ENCODE data around the gene TRAF3.

The TRAF3 gene

GRCh38 chr14:102911541-102911951 is 134.3 kb downstream of the TRAF3 start:
- DNase-seq, result no peak

GRCh38 chr14:102911991-102912761 is 134.9 kb downstream of the TRAF3 start:
- DNase-seq, result no peak

- DNase-seq, result no peak
Observed at GRCh38 chr14:102913341-102914211, 136.3 kb downstream of the TRAF3 start.

GRCh38 chr14:102914474-102915291 is 137.4 kb downstream of the TRAF3 start:
- no peak for DNase-seq

- DNase-seq, result no peak
Observed at GRCh38 chr14:102915292-102916110, 138.3 kb downstream of the TRAF3 start.

- DNase-seq, result no peak
Observed at GRCh38 chr14:102916347-102917055, 139.3 kb downstream of the TRAF3 start.

- DNase-seq, result no peak
Observed at GRCh38 chr14:102917056-102917385, 139.8 kb downstream of the TRAF3 start.

- DNase-seq, result no peak
Observed at GRCh38 chr14:102917469-102918211, 140.4 kb downstream of the TRAF3 start.

- no peak for DNase-seq
Observed at GRCh38 chr14:102918438-102918837, 141.2 kb downstream of the TRAF3 start.

GRCh38 chr14:102920273-102920997 is 143.2 kb downstream of the TRAF3 start:
- DNase-seq, result no peak

GRCh38 chr14:102920998-102921304 is 143.7 kb downstream of the TRAF3 start:
- no peak for DNase-seq

GRCh38 chr14:102922490-102923200 is 145.4 kb downstream of the TRAF3 start, which contains the start of gene AMN:
Gene AMN, plus strand, starts transcription at chr14:102922663. Its CDS starts 26 bp downstream, at chr14:102922689.
- DNase-seq, result no peak

- DNase-seq, result no peak
Observed at GRCh38 chr14:102923201-102923924, 146.1 kb downstream of the TRAF3 start.

GRCh38 chr14:102923925-102924486 is 146.8 kb downstream of the TRAF3 start:
- DNase-seq, result no peak

- no peak for DNase-seq
Observed at GRCh38 chr14:102924632-102925588, 147.7 kb downstream of the TRAF3 start.

- DNase-seq, result no peak
Observed at GRCh38 chr14:102925646-102926045, 148.4 kb downstream of the TRAF3 start.

- no peak for DNase-seq
Observed at GRCh38 chr14:102926104-102926503, 148.9 kb downstream of the TRAF3 start.
